Measurements from ENCODE around the gene CAPG.
A peak's percentile ranks its signal among the peaks of the same experiment; 100 is the strongest.
"Not testable (repeated sequence)": the region's sequence is repeated elsewhere in the genome, so short reads cannot be mapped to it uniquely, and the experiment has no call there.

CAPG gene

DNA sequence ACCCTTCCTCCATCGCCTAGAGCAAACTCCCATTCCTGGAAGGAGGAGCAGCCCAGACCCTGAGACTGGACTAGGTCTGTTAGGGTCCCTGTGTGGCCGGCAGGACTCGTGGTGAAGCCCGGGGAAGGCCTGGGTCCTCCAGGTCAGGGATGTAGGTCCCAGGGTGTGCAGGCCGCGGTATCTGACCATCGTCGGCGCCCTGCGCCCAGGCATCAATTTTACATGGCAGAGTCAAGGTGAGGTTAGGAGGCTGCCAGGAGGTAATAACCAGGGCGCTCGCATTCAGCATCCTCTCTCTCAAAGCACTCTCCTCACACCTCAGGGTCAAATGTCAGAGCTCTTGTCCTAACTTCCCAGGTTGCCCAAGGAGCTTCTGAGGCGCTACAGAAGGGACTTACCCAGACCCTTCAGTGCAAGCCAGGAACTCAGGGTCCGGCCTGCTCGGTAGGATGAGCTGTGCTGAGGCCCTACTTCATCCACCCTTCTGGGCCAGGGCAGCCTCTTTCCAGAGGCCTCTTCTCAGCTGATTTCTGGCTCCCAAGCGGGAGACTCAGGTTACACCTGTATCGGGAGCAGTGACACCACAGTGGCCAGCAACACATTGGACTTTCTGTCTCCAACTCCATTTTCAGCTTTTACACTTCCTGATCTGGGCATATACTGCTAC is 9.0 kb upstream of the CAPG start:
- no peak for DNase-seq

DNA sequence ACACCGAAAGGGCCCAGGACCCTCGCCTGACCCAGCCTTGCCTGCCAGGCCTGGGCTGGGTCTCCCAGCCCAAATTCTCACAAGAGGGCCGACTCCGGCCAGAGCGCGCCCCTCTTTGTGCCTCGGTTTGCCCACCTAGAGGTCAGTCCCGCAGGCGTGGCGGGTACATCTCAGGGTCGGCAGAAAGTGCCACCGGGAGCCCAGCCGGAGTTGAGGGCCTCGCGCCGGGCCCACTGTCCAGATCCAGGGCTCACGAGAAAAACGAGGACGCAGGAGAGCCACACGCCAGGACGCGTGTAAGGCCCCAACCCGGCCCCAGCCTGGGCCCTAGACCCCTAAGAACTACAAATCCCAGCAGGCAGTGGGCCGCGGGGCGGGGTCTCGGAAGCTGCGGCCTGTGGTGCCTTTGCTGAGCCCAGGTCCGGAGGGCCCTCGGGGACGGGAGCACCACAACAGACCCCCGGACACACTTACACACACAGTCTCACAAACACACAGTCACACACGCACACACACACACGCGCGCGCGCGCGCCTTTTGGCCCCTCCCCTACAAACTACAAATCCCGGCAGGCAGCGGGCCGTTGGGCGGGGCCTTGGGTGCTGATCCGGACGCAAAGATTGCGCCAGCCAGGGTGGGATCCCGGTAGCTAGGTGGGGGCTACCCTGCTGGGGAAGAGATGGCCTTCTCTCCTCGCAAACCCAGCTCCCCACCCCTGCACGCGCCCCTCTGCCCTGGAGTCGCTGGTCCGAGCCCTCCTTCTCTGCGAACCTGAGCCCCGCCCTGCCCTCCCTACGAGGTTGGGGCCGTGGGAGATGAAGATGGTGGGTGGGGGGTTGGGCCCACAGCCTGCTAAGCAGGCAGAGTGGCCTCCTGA is 8.2 kb upstream of the CAPG start, which contains the start of gene SH2D6:
Gene SH2D6 (plus strand): TSS at position 583 of the 877 bp plus-strand sequence. CDS start 10,752 bp downstream, outside the sequence.
- DNase-seq, result peak; percentile 85

DNA sequence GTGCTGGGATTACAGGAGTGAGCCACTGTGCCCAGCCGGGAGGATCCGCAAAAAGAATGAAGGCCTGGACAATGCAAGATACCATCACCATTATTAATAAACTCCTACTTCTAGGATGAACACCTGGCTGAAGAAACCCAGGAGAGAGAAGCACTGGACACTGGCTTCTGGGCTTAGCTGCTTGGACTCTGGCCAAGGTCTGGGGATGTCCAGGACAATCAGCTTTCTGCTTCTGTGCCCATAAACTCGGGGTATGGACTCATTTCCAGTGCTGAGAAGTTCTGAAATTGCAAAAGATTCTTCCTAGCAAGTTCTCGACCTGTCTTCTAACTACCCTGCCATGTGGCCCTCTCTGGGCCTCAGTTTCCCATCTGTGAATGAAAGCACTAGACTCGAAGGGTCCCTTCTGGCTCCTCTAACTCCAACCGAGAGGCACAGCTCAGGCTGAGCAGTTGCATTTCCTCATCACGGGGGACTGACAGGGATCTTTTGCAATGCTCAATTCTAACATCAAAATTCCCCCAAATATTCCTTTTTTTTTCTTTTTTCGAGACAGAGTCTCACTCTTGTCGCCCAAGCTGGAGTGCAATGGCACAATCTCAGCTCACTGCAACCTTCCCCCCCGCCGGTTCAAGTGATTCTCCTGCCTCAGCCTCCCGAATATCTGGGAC is 5.9 kb upstream of the CAPG start:
- no peak for DNase-seq

DNA sequence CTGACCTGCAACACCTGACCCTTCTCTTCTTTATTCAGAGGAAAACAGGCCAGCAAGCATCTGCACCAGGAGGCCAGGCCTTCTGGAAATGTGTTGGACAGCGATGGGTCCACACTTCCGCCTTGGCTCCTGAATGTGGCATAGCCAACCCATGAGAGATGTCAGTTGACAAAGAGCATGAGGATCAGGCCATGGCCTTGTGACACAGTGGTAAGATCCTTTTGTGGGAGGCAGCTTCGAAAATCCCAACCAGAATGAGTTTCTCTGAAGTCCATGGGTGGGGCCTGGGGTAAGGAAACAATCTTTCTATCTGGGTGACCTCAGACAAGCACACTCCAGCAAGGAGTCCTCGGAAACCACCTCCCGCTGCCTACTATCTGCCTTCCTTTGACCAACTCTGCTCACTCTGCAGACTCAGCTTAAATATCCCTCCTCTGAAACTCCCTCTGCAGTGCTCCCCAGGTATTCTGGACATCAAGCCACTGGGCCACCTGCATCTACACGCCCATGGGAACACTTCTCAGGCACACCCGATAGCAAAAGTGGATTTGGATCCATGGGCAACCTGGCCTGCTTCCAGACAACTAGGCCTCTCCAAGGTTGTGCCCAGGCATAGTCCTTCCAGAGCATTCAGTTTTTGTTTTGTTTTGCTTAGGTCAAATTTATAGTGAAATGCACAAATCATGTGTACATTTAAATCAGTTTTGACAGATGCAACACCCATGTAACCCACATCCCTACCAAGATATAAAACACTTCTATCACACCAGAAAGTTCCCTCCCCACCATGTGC is 4.8 kb upstream of the CAPG start:
- peak; percentile 65 for DNase-seq

DNA sequence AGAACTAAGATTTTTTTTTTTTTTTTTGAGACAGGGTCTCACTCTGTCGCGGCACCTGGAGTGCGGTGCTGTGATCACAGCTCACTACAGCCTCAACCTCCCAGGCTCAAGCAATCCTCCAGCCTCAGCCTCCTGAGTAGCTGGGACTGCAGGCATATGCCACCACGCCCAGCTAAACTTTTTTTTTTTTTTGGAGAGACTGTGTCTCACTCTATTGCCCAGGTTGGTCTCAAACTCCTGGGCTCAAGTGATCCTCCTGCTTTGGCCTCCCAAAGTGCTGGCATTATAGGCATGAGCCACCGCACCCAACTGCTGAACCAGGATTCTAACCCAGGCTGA is 4.2 kb upstream of the CAPG start:
- not testable (repeated sequence) for DNase-seq

DNA sequence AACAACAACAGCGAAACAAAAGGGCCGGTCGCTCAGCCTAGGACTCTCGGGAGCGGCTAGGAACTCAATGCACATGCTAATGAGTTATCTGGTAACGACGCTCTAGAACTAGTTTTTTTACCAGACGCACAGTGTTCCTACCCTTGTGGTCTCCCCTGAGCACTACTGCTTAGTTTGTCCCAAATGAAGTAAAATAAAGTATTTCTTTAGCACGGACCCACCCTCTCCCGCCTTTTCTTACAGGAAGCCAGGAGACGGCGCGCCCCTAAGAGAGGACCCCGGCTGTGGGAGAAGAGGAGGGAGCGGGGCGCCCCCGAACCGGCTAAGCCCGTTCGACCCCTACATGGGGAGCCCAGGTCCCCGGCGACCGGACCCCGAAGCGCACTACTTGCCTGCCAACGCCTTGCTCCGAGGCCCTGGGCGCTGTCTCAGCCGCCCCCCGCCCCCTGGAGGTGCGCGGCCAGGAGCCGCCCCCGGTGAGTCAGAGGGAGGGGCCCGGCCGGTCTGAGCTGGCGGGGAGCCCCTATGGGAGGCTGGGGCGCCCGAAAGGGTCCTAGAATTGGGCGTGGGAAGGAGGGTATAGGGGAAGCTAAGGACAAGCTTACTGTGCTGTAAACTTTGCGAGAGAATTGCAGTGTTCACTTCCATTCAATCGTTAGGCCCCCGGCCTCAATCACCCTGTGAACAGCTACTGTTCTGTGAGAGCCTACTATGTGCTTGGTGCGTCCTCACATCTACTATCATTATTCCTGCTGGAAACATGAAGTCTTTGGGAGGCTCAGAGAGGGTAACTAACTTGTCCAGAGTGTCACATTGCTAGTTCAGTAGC is 3.6 kb upstream of the CAPG start:
- DNase-seq, result no peak

- no peak for DNase-seq
These were observed 1.2 kb upstream of the CAPG start for GRCh38 chr2:85411405-85411748.

DNA sequence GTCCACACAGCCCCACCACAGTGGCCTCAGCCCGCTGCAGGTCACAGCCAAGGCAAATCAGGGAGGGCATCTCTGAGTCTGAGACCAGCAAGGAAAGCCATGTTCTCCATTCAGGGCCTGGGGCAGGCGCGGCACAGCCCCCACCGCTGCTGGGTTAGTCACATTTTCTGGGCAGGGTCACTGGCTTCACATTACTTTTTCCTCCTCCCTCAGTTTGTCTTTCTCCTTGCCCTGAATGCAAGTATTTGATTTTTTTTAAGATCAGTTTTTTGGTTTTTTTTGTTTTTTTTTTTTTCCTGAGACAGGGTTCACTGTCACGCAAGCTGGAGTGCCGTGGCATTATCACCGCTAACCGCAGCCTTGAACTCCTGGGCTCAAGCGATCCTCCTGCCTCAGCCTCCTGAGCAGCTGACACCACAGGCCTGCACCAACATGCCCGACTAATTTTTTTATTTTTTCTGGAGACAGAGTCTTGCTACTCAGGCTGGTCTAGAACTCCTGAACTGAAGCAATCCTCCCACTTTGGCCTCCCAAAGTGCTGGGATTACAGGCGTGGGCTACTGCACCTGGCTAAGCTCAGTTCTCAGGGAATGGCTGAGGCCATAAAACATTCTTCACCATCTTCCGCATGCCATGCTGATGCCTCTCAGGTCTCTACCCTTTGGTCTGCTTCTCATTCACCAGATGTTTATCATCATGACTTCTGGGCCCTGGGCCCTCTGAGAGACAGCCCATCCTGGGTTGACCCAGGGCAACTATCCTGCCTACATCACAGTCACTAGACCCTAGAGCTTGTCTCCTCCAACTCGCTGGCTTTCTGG is 628 bp upstream of the CAPG start:
- no peak for DNase-seq

DNA sequence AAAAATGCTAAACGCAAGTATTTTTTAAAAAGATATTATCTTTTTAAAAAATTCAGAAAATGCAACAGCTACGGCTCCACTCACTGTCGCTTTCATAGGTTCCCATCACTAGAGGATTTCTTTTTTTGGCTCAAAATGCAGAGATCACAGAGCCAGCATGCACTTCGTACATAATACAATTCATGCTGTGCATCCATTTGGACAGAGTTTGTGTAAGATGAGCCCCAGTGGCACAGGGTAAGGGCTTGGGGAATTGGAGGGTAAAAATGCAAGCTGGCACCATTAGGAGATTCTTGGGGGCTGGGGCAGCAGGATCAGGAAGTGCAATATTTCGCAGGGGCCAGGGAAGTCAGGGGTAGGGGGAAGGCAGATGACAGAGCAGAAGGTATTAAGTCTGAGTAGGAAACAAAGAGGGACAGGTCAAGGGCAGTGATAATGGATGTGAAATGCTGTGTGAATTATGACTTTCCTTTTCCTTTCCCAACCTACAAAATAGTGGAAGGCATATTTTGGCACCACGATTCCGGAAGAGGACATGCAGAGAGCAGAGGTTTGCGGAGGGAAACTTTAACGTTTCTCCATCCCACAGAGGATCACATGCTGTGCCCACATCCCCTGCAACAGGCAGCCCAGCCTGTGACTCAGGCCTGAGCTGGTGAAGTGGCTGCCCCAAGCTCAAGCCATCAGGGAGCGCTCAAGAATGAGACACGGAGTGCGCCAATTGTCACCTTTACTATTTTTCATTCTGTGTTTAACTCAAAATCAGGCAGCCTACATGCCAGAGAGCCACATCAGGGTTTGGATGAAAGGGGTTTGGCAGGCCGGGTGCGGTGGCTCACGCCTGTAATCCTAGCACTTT is 4.7 kb downstream of the CAPG start:
- peak; percentile 73 for DNase-seq

GRCh38 chr2:85401844-85402243 is 8.3 kb downstream of the CAPG start:
- DNase-seq, result no peak

DNA sequence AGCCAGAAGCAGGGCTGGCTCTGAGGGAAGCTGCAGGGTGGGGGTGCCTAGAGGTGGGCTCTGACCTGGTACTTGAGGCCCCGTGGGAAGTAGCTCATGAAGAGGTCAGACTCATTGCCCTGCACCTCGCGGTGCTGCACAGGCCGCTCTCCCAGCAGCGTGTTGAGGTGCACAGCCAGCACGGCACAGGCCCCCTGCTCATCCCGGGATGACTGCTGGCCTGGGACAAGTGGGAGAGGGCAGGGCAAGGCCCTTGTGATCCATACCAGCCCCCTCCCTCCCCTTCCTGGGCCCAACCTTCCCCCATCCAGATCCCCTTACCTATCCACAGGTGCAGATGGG is 8.7 kb downstream of the CAPG start:
- DNase-seq, result no peak

DNA sequence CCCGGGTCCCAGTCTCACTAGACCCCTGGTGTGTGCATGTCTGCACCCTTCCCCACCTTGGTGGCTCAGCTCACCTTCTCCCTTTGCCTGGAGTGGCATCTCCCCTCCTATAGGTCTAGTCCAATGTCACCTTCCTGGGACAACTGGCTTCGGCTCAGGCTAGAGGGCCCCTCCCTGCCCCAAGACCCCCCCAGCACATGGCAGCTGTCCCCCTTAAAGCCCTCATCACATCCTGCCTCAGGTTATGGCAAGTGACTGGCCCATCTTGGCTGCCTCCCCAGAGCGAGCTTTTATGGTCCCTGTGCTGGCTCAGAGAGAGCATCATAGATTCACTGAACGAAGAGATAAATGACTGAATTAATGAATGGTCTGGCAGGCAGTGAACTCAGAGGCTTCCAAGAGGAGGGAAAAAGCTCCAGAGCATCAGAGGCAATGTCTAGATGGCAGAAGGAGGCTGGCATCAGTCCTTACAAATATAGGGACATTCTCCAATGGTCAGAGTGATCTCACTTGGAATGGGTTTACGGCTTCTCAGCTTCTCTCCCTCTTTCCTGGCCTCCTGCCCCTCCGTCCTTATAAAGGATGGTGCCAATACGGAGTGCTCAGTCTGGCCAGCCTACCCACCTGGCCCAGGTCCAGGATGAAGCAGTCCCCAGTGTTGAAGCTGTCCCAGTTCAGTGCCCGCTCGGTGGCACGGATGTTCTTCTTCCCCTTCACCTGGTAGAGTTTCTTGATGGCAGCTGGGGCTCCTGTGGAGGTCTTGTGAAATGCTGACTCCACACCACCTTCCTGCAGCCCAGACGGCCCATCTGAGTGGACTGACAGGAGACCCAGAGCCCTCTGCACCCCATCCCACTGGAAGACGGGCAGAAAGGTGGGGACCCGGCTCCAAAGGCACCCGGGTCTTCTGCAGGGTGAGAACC is 9.4 kb downstream of the CAPG start:
- DNase-seq, result no peak

GRCh38 chr2:85400023-85400422 is 10.1 kb downstream of the CAPG start:
- no peak for DNase-seq

DNA sequence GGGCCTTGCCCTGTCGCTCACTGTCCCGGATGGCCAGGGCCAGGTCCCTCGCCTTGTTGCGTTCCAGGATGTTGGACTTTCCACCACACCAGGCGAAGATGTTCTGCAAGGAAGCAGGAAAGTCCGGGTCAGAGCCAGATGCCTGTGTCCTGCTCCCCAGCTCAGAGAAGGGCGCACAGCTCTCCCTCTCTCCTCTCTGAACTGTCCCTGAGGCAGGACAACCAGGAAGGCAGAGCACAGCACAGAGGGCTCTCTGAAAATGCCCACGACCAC is 11.0 kb downstream of the CAPG start:
- DNase-seq, result no peak

- no peak for DNase-seq
These were observed 11.6 kb downstream of the CAPG start for GRCh38 chr2:85398426-85399182.

DNA sequence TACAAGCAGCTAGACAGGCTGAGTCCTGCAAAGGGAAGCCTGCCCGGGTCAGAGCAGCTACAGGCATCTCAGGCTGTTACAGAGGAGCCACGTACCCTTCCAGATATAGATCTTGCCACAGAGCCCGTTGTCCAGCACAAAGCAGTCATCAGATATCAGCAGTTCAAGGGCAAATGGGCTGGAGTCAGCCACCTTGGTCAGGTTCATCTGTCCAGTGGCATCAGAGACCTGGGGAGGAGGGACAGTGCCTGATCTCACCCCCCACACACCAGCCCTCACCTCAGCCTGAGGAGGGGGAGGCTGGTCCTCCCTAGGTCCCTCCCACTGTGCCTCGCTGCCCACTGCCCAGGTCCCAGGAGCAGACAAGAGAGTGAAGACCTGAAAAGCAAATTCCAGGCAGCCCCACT is 12.2 kb downstream of the CAPG start:
- DNase-seq, result no peak

DNA sequence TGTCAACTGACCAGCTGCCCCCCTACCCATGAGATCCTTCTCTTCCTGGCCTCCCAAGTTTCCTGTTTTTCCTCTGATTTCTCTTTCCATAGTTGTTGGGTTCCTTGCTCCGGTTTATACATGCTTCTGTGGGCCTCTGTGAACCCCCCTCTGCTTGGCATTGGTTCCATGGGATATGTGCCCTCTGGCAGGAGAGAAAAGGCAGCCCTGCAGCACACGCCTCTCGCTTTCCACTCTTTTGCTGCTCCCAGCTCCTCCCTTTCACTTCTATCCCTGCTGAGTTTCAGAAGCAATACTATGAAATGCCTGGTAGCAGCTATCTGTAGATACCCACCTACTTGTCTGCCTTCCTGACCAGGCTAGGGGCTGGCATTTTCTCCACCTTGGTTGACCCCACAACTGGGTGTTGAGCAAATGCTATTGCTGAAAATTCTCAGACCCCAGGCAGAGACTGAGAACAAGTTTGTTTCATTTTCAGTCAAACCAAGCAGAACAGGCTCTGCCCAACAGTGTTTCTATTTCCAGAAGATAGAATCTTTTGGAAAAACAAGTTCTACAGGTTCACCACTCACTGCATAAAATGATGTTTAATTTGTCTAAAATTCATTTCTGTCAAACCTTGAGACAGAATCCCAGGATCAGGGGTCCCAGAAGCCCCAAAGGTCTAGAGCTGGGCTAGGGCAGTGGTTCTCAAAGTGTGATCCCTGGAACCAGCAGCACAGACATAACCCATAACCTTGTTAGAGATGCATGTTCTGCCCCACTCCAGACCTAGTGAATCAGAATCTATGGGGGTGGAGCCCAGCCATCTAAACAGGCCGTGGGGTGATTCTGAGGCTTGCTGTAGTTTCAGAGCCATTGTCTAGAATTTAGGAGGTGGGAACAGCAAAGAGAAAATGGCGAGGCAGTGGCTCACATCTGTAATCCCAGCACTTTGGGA is 13.4 kb downstream of the CAPG start:
- no peak for DNase-seq
